Forelimb muscle (tissue), 1 donor: Measurements from ENCODE around the gene OR6T1. TPM values are rescaled to one million over a fixed set of nuclear protein-coding genes. Genes with fewer than 3 reads are reported as not detected.

ENCODE experiments used
- DNase-seq: peaks from one replicate; pipeline ENCODE4 v3.0.0-alpha.2; 2013; ENCODE audit warnings: low read depth
- polyA plus RNA-seq: library from polyadenylated mRNA; unstranded; fragments of 120-200 nt; gene quantifications from one replicate; pipeline ENCODE4 v1.2.1, GENCODE V29; 2013; ENCODE audit not compliant: insufficient read length

The OR6T1 gene
- polyA plus RNA-seq = not detected

- no peak for DNase-seq
Measured at GRCh38 chr11:123943738-123944137, at the start of gene OR6T1. TSS of gene OR6T1 (minus strand) at chr11:123943838. CDS start at chr11:123943838, 0 bp downstream.

- DNase-seq = no peak
Measured at GRCh38 chr11:123979311-123979710, 35.7 kb upstream of the OR6T1 start.

- no peak for DNase-seq
Measured at GRCh38 chr11:123977731-123978347, 34.2 kb upstream of the OR6T1 start, which contains the start of gene OR10S1. TSS of gene OR10S1 (minus strand) at chr11:123977781. CDS start at chr11:123977664, 117 bp downstream.

GRCh38 chr11:123976770-123977560 lies 33.3 kb upstream of the OR6T1 start:
- no peak for DNase-seq

GRCh38 chr11:123973816-123974215 lies 30.2 kb upstream of the OR6T1 start:
- DNase-seq = no peak

- DNase-seq = no peak
Measured at GRCh38 chr11:123956752-123957151, 13.1 kb upstream of the OR6T1 start.

GRCh38 chr11:123945132-123945531 lies 1.5 kb upstream of the OR6T1 start:
- DNase-seq = no peak

- DNase-seq = no peak
Measured at GRCh38 chr11:123942413-123942812, 1.2 kb downstream of the OR6T1 start.

GRCh38 chr11:123939317-123939716 lies 4.3 kb downstream of the OR6T1 start, which contains the start of gene OR4D5:
TSS of gene OR4D5 (plus strand) at chr11:123939617. CDS start at chr11:123939617, 0 bp downstream.
- no peak for DNase-seq

GRCh38 chr11:123924027-123924426 lies 19.6 kb downstream of the OR6T1 start:
- DNase-seq = no peak

GRCh38 chr11:123920943-123921342 lies 22.7 kb downstream of the OR6T1 start:
- no peak for DNase-seq

- DNase-seq = no peak
Measured at GRCh38 chr11:123905826-123906225, 37.8 kb downstream of the OR6T1 start.

GRCh38 chr11:123904932-123905331 lies 38.7 kb downstream of the OR6T1 start:
- DNase-seq = no peak

GRCh38 chr11:123903932-123904331 lies 39.7 kb downstream of the OR6T1 start:
- DNase-seq = no peak

- DNase-seq = no peak
Measured at GRCh38 chr11:123901867-123902266, 41.8 kb downstream of the OR6T1 start, which contains the start of gene OR8D4. TSS of gene OR8D4 (plus strand) at chr11:123902167. CDS start at chr11:123906432, 4,265 bp downstream.

GRCh38 chr11:123899792-123900191 lies 43.8 kb downstream of the OR6T1 start:
- no peak for DNase-seq

Other genes with a start within 250 kb of the OR6T1 start
- gene ZNF202, start 202.2 kb downstream of the OR6T1 start, polyA plus RNA-seq = 20.6 TPM
- not detected for gene OR6X1, start 189.3 kb downstream of the OR6T1 start, polyA plus RNA-seq
- not detected for gene OR6M1, start 137.5 kb downstream of the OR6T1 start, polyA plus RNA-seq
- gene TMEM225, start 58.2 kb downstream of the OR6T1 start, polyA plus RNA-seq = not detected
- gene OR8D4, start 41.7 kb downstream of the OR6T1 start, polyA plus RNA-seq = 0.06 TPM
- gene OR4D5, start 4.2 kb downstream of the OR6T1 start, polyA plus RNA-seq = not detected
- gene OR10S1, start 33.9 kb upstream of the OR6T1 start, polyA plus RNA-seq = not detected
- not detected for gene OR10G6, start 51.3 kb upstream of the OR6T1 start, polyA plus RNA-seq
- 0.06 TPM for gene OR10G4, start 69.2 kb upstream of the OR6T1 start, polyA plus RNA-seq
- gene OR10G9, start 79.2 kb upstream of the OR6T1 start, polyA plus RNA-seq = not detected
- not detected for gene OR10G8, start 83.0 kb upstream of the OR6T1 start, polyA plus RNA-seq
- not detected for gene OR10G7, start 97.5 kb upstream of the OR6T1 start, polyA plus RNA-seq
- 114 TPM for gene VWA5A, start 171.6 kb upstream of the OR6T1 start, polyA plus RNA-seq
- gene OR10D3, start 239.5 kb upstream of the OR6T1 start, polyA plus RNA-seq = not detected